Lower lobe of right lung (tissue), 2 donors: ENCODE measurements around the gene SERP2. TPM values are rescaled to one million over a fixed set of nuclear protein-coding genes. Genes with fewer than 3 reads are reported as not detected.

Source experiments
- ATAC-seq, 2 donors: fragments of 200-7000 bp; cut with Tn5 transposase; one replicate each; pipeline ENCODE4 v1.9.1; 2020 to 2022; ENCODE audit warnings: mild to moderate bottlenecking in 2 of 2, moderate library complexity in 2 of 2
- DNase-seq: peaks from one replicate; pipeline ENCODE4 v3.0.0-alpha.2; 2020
- H3K27ac ChIP-seq: fragments of 200-600 bp; one replicate; pipeline ENCODE4 v1.8.0; 2022
- H3K27me3 ChIP-seq: fragments of 200-600 bp; one replicate; pipeline ENCODE4 v1.8.0; 2022; ENCODE audit warnings: low read depth
- H3K36me3 ChIP-seq: fragments of 200-600 bp; one replicate; pipeline ENCODE4 v1.8.0; 2022; ENCODE audit warnings: mild to moderate bottlenecking
- H3K4me1 ChIP-seq: fragments of 200-600 bp; one replicate; pipeline ENCODE4 v1.8.0; 2022
- H3K4me3 ChIP-seq: fragments of 200-600 bp; one replicate; pipeline ENCODE4 v1.8.0; 2022; ENCODE audit warnings: mild to moderate bottlenecking
- H3K9me3 ChIP-seq: fragments of 200-600 bp; one replicate; pipeline ENCODE4 v1.8.0; 2022
- intact Hi-C: fragments of 100-400 bp; cut with DNase I; formaldehyde crosslinking; loops from one replicate; pipeline ENCODE4 v1.11.0; 2022
- total RNA-seq: library from RNA; stranded (reverse); fragmentation: NEBNext Ultra II Directional; extraction: Animal tissue kit (Norgen Biotek cat#: 25700); gene quantifications from one replicate; pipeline ENCODE4 v1.2.1, GENCODE V29; 2021
- TF ChIP-seq, protein P1 (sequence below): fragments of 200-600 bp; IDR thresholded peaks from one replicate; pipeline ENCODE4 v1.8.0; 2022; ENCODE audit warnings: antibody characterized with exemption, mild to moderate bottlenecking
- donor health status: DM: no; HTN: yes; CAD: no; lungs with severe emphysema.

SERP2 gene
- total RNA-seq, 1 donor from 2014 or later = 3.7 TPM

DNA sequence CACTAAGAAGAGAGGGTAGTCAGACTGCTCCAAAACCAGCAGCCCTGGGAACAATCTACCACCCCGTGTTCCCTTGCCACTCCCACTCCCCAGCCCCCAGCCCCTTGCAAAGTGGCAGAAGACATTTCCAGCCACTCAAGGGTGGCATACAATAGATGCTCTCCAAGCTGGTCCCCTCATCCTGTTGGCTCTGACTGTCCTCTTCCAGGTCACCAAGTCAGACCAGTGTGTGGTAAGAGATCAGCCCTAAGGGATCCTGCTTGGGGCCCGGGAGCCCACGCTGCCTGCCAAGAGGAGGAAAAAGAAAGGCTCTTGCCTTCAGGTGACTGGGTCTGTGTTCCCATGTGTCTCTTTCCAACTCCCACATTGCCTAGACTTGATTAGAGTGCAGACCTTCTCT lies 25.0 kb downstream of the SERP2 start:
- ATAC-seq = no peak
- TF ChIP-seq, protein P1, sequence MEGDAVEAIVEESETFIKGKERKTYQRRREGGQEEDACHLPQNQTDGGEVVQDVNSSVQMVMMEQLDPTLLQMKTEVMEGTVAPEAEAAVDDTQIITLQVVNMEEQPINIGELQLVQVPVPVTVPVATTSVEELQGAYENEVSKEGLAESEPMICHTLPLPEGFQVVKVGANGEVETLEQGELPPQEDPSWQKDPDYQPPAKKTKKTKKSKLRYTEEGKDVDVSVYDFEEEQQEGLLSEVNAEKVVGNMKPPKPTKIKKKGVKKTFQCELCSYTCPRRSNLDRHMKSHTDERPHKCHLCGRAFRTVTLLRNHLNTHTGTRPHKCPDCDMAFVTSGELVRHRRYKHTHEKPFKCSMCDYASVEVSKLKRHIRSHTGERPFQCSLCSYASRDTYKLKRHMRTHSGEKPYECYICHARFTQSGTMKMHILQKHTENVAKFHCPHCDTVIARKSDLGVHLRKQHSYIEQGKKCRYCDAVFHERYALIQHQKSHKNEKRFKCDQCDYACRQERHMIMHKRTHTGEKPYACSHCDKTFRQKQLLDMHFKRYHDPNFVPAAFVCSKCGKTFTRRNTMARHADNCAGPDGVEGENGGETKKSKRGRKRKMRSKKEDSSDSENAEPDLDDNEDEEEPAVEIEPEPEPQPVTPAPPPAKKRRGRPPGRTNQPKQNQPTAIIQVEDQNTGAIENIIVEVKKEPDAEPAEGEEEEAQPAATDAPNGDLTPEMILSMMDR = no peak
- Histone ChIP-seq H3K27ac (no peak overlapping the region), H3K36me3 (no peaks in the 10 kb centered on the region), H3K27me3 (no peaks in the 10 kb centered on the region), H3K9me3 (no peaks in the 10 kb centered on the region), H3K4me3 (no peak overlapping the region), H3K4me1 (peaks cover 1% of the 10 kb centered on the region)
- intact Hi-C loops = no loop called here
- no peak for DNase-seq

DNA sequence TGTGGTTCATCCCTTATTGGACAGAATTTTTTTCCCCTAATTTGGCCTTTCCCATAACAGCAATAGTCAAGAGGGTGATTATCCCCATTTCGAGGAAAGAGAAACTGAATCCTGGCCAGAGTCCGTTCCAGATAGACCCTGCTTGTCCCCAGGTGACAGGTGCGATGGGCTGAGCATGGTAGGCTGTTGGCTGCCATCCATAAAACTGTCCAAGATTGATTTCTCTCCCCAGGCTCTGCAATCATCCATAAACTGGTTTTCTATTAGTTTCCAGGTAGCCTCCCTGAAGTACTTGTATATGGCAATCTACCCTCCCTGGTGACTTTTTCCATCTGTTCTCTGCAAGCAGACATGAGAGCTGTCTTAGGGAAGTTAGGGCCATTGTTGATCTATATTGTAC lies 25.4 kb downstream of the SERP2 start:
- intact Hi-C loops = no loop called here
- Histone ChIP-seq H3K9me3 (no peaks in the 10 kb centered on the region), H3K4me1 (no peaks in the 10 kb centered on the region), H3K36me3 (no peaks in the 10 kb centered on the region), H3K27me3 (no peaks in the 10 kb centered on the region), H3K4me3 (no peak overlapping the region), H3K27ac (no peak overlapping the region)
- ATAC-seq (no peak), DNase-seq (no peak)
- TF ChIP-seq, protein P1 = no peak

DNA sequence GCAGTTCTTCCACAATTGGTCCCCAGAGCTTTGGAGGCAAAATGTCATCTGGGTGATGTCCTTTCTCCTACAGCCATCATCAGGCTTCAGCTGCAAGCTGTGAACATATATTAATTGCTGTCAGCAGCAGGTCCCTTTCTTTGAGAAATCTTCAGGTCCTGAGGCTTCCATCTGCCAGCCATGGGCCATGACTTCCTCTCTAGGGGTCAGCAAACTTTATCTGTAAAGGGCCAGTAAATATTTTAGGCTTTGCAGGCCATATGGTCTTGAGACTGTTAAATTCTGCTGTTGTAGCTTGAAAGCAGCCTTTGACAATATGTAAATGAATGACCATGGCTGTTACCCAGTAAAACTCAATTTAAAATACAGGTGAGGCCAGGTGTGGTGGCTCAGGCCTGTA lies 27.1 kb downstream of the SERP2 start:
- no peaks in the 10 kb centered on the region for H3K9me3 ChIP-seq
- DNase-seq = no peak
- H3K27me3 ChIP-seq = no peaks in the 10 kb centered on the region
- H3K4me3 ChIP-seq = no peak overlapping the region
- no peaks in the 10 kb centered on the region for H3K36me3 ChIP-seq
- intact Hi-C loops = no loop called here
- no peak for ATAC-seq
- H3K4me1 ChIP-seq = no peaks in the 10 kb centered on the region
- TF ChIP-seq, protein P1 = no peak
- no peak overlapping the region for H3K27ac ChIP-seq

DNA sequence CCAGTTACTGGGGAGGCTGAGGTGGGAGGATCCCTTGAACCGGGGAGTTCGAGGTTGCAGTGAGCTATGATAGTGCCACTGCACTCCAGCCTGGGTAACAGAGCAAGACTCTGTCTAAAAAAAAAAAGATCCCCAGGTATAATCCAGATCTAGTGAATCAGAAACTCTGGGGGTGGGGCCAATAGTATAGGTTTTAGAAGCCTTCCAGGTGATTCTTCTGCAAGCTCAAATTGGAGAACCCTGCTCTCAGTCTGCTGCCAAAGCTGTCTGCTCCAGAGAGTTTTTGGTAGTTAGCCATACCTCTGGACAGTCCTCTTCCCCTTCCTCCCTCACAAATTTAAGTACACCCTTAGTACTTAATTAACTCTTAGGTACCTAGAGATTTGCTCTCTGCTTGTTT lies 28.0 kb downstream of the SERP2 start:
- TF ChIP-seq, protein P1 = no peak
- no peak overlapping the region for H3K4me3 ChIP-seq
- H3K27me3 ChIP-seq = no peaks in the 10 kb centered on the region
- intact Hi-C loops = no loop called here
- no peaks in the 10 kb centered on the region for H3K36me3 ChIP-seq
- H3K9me3 ChIP-seq = no peaks in the 10 kb centered on the region
- DNase-seq = no peak
- ATAC-seq = no peak
- no peaks in the 10 kb centered on the region for H3K4me1 ChIP-seq
- H3K27ac ChIP-seq = no peak overlapping the region

DNA sequence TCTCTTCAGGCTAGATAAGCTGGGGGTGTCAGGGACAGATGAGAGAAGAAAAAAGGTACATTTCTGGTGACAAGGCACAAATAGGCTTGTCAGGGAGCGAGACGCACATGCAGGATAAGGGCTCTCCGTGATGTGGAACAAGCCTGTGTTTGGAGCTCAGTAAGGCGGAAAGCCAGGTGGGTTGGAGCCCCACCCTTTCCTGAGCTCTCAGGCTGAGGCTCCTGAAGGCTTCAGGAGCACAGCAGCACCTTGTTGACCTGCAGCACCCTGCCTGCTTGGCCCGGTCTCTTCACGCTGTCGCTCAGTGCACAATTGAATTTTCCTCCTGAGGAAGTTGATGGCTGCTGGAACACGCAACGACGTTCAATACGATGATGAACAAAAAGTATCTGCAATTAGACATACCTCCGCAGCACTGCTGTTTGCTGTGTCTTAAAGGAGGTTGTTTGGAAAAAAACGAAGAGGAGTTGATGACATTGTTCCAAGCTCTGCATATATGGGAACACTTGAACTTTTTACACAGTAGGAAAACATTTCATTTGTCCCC lies 29.3 kb downstream of the SERP2 start:
- TF ChIP-seq, protein P1 = no peak
- Histone ChIP-seq H3K4me3 (no peak overlapping the region), H3K27me3 (no peaks in the 10 kb centered on the region), H3K27ac (no peak overlapping the region), H3K4me1 (no peaks in the 10 kb centered on the region), H3K9me3 (no peaks in the 10 kb centered on the region), H3K36me3 (no peaks in the 10 kb centered on the region)
- intact Hi-C loops = no loop called here
- peak; percentile 36 to 64 for ATAC-seq
- no peak for DNase-seq
